H4 (cell line): ENCODE results near the gene CTDSPL. TPM values are rescaled to one million over a fixed set of nuclear protein-coding genes. Genes with fewer than 3 reads are reported as not detected.
A peak's percentile ranks its signal among the peaks of the same experiment; 100 is the strongest.

ENCODE experiments used
- DNase-seq: peaks from one replicate; pipeline ENCODE4 v3.0.0-alpha.2; 2015; ENCODE audit warnings: low spot score
- total RNA-seq: library from RNA; depleted of rRNA; stranded (reverse); fragments of >200 nt; shearing (Covaris generic); gene quantifications from 2 replicates; pipeline ENCODE4 v1.2.3, GENCODE V29; 2014

The CTDSPL gene
- total RNA-seq, 1 experiment from 2014 or later = 11.0 TPM

- no peak for DNase-seq
These were observed 139.9 kb downstream of the CTDSPL start for GRCh38 chr3:38001456-38002081.

GRCh38 chr3:38002291-38002876 lies 140.7 kb downstream of the CTDSPL start:
- no peak for DNase-seq

GRCh38 chr3:38002940-38003339 lies 141.3 kb downstream of the CTDSPL start:
- no peak for DNase-seq

- DNase-seq = no peak
These were observed 141.7 kb downstream of the CTDSPL start for GRCh38 chr3:38003371-38003816.

- no peak for DNase-seq
These were observed 142.2 kb downstream of the CTDSPL start for GRCh38 chr3:38003817-38004414.

- peak; percentile 50 for DNase-seq
These were observed 142.9 kb downstream of the CTDSPL start for GRCh38 chr3:38004415-38005075.

- DNase-seq = no peak
These were observed 143.7 kb downstream of the CTDSPL start for GRCh38 chr3:38005076-38006020.

- no peak for DNase-seq
These were observed 144.4 kb downstream of the CTDSPL start for GRCh38 chr3:38006031-38006430.

GRCh38 chr3:38006445-38006995 lies 144.8 kb downstream of the CTDSPL start:
- DNase-seq = no peak

- DNase-seq = no peak
These were observed 146.0 kb downstream of the CTDSPL start for GRCh38 chr3:38007754-38008090.

- DNase-seq = no peak
These were observed 146.6 kb downstream of the CTDSPL start for GRCh38 chr3:38008191-38008701.

- no peak for DNase-seq
These were observed 147.4 kb downstream of the CTDSPL start for GRCh38 chr3:38008971-38009580.

GRCh38 chr3:38009807-38010591 lies 148.3 kb downstream of the CTDSPL start:
- DNase-seq = no peak

GRCh38 chr3:38011111-38011510 lies 149.4 kb downstream of the CTDSPL start:
- DNase-seq = no peak

- DNase-seq = no peak
These were observed 153.8 kb downstream of the CTDSPL start for GRCh38 chr3:38015485-38015884.

GRCh38 chr3:38015984-38016383 lies 154.3 kb downstream of the CTDSPL start:
- DNase-seq = no peak

GRCh38 chr3:38016410-38016809 lies 154.7 kb downstream of the CTDSPL start:
- no peak for DNase-seq

GRCh38 chr3:38016847-38017444 lies 155.3 kb downstream of the CTDSPL start:
- no peak for DNase-seq
